Measurements from ENCODE around the gene PDHB.

GRCh38 chr3:58432905-58433304 lies 727 bp downstream of the PDHB start:
- TF ChIP-seq CTCF (IDR thresholded peaks at IDR 0.05; ENCODE audit: low read depth, low read length, missing input control) = no peak
- no peak for TF ChIP-seq TAF1 (conservative IDR thresholded peaks at IDR 0.05)
- no peak for TF ChIP-seq ATF3 (IDR thresholded peaks at IDR 0.05)
- no peak for TF ChIP-seq EGR1 (IDR thresholded peaks at IDR 0.05; ENCODE audit: low read depth in 2 of 2)
- TF ChIP-seq REST (IDR thresholded peaks at IDR 0.05) = no peak
- TF ChIP-seq JUND (IDR thresholded peaks at IDR 0.05) = no peak
- no peak for TF ChIP-seq SP1 (IDR thresholded peaks at IDR 0.05)

Measured in liver (tissue), 3 donors.